Right ventricle myocardium inferior (tissue), 1 donor: ENCODE data around the gene SMURF1. TPM values are rescaled to one million over a fixed set of nuclear protein-coding genes. Genes with fewer than 3 reads are reported as not detected.

Experiments
- ATAC-seq: fragments of 200-7000 bp; cut with Tn5 transposase; one replicate; pipeline ENCODE4 v1.9.1; 2020; ENCODE audit warnings: mild to moderate bottlenecking, moderate library complexity
- DNase-seq: peaks from one replicate; pipeline ENCODE4 v3.0.0; 2021; ENCODE audit errors: missing footprints
- intact Hi-C: fragments of 100-400 bp; cut with DNase I; formaldehyde crosslinking; loops from one replicate; pipeline ENCODE4 v1.11.0; 2022
- total RNA-seq: library from RNA; stranded (reverse); fragmentation: NEBNext Ultra II Directional; extraction: Animal tissue kit (Norgen Biotek cat#: 25700); gene quantifications from one replicate; pipeline ENCODE4 v1.2.1, GENCODE V29; 2021
- donor health status: DM: no; HTN: yes; CAD: no; lungs with severe emphysema.

Gene SMURF1
- total RNA-seq, 1 donor from 2014 or later, result 9.6 TPM

DNA sequence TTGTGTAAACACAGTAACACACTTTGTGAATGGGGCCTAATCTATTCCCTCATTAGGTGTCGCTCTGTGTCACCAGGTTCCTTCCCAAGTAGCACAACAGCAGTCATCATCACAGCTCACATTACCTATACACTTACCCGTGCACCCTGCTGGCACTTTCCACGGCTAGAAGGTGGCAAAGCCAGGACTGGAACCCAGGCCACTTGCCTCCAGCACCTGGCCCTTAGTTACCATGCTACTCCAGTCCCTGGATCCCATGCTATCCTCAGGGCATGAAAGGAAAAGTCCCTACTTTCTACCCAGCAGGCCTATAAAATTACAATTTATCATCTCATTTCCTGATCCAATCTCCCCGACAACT lies 18.4 kb downstream of the SMURF1 start:
- intact Hi-C loops, result no loop called here
- DNase-seq, result no peak
- ATAC-seq, result no peak

DNA sequence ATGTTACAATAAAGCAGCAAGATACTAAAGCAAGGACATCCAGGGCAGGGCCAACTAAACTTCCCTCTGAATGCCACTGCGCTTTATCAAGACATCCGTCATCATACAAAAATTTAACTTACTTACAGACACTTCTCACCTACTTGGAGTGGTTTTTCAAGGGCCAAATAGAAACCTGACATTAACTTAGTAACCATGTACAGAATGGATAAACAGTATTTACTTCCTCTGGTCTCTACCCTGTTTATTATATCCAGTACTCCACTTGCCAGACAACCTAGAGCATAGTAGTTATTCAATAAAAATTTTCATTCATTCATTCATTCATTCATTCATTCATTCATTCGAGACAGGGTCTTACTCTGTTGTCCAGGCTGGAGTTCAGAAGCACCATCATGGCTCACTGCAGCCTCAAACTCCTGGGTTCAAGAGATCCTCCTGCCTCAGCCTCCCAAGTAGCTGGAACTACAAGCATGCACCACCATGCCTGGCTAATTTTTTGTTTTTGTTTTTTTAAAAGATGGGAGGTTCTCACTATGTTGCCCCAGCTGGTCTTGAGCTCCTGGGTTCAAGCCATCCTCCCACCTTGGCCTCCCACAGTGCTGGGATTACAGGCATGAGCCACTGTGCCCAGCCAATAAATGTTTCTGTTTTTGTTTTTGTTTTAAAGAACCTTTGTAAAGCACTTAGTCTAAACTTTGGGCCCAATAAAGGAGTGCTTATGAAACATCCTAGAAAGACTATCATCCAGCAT lies 19.0 kb downstream of the SMURF1 start:
- intact Hi-C loops, result no loop called here
- no peak for ATAC-seq
- DNase-seq, result no peak

DNA sequence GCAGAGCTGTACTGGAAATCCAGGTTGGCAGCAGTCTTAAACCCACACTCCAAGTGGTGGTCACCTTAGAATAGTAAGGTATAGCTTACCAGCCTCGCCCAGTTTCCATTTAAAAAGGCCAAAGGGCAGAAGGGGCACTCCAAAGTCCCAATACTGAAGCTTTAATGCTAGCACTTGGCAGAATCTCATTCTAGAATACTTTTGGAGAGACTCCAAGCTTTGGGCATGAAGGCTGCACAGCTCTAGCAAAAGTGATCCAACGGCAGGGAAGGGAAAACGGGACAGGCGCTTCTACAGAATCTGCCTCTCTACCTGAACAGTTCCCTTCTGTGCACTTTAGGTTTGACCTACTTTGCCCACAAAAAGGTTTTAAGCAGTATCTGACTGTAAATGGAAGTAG lies 19.7 kb downstream of the SMURF1 start:
- intact Hi-C loops, result no loop called here
- no peak for DNase-seq
- ATAC-seq, result no peak

DNA sequence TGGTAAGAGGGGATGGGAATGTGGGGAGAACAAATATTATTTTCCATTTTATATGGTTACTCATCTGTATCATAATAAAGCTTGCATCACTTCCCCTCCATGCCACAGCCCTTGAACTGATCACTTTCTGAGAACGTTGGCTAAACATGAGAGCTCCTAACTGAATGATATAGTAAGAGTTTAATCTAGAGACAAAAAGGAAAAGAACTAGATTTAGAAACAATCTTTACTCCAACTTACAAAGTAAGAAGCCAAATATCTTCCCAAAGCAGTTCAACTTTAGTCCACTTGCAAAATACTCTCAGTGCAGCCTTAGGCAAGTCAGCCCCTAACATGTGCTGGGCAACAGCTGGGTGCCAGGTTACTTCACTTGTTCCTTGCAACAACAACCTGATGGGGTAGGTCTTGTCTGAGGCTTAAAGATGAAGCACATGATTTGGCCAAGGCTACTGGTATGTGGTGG lies 20.3 kb downstream of the SMURF1 start:
- ATAC-seq, result peak; percentile 35
- intact Hi-C loops, result no loop called here

DNA sequence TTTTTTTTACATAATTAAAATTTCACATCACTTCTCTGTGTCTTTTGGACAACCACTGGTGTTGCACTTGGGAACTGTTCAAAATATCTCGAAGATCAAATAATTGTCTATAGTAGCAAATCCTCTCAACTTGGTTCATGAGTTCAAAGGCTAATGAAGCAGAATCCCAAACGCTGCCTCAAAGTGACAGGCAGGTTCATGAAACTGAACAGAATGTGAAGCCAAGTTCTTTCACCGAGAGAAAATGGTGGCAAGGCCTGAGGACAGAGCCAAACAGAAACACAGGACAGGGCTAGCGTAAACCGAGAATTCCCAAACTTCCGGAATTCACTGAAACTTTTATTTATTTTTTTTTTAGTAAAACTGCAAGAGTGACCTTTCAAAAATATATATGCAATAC lies 21.1 kb downstream of the SMURF1 start:
- DNase-seq, result no peak
- intact Hi-C loops, result no loop called here
- no peak for ATAC-seq

More for the DNA sequence above, 20.3 kb downstream of the SMURF1 start:
- no peak for DNase-seq

DNA sequence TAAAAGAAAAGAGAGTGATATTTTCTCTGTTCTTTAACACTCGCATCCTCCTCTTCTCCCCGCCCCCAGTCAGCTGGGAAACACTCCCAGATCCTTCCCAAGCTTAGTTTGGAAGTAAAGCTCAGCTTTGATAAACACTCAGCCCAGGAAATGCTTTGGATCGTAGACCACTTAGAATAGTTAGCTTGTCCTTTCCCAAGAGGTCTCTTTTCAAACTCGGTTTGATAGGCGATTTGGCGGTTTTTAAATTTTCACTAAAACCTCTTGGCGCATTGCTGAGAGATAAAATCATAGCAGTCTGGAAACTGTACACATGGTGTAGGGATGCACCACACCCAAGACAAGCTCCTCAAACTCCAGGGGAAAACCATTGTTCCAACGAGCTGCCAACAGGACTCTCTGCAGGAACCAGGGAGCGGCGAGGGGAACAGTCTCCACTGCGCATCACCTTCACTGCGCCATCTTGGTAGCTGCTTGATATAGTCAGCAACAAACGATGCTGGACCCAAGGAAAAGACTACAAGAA lies 22.3 kb downstream of the SMURF1 start:
- intact Hi-C loops, result loop anchor here (2.0 kb wide), 1 partner anchor 21 kb away; no protein-coding TSS in a partner anchor
- ATAC-seq (peak; percentile 75), DNase-seq (no peak)

DNA sequence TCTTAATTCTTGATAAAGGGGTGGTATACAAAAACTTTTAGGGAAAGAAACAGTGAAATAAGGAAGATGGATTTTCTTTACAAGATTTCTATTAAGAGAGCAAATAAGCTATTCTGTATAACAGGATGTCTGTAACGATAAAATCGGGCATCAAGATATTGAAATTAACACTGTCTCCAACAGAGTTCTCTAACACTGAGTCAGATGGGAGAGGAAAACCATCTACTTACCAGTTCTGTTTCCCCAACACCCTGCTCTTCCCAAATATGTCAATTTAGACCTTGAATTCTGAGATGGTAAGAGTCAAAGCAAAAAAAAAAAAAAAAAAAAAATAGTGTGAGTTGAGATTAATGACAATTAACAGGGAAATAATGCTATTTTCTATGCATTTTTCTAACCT lies 23.0 kb downstream of the SMURF1 start:
- DNase-seq, result no peak
- ATAC-seq, result no peak
- intact Hi-C loops, result loop anchor here (2.0 kb wide), 1 partner anchor 22 kb away; no protein-coding TSS in a partner anchor

DNA sequence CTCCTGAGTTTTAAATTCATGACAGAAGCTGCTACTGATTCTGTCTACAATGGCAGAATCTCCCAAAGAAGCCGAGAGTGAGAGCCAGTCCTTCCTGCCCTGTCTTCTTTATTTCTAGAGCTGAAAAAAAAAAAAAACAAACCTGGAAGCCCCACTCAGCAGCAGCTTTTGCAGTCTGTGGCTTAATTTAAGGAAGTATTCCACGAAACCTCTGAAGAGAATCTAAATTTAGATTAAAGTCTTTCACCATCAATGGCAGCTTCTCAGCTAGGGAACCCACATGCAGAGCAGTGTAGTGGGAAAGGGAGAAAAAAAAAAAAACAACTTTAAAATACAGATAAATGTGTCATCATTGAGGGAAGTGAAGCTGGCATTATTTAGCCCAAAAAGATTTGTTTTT lies 23.4 kb downstream of the SMURF1 start:
- intact Hi-C loops, result loop anchor here (2.0 kb wide), 1 partner anchor 22 kb away; no protein-coding TSS in a partner anchor
- DNase-seq, result no peak
- peak; percentile 47 for ATAC-seq

DNA sequence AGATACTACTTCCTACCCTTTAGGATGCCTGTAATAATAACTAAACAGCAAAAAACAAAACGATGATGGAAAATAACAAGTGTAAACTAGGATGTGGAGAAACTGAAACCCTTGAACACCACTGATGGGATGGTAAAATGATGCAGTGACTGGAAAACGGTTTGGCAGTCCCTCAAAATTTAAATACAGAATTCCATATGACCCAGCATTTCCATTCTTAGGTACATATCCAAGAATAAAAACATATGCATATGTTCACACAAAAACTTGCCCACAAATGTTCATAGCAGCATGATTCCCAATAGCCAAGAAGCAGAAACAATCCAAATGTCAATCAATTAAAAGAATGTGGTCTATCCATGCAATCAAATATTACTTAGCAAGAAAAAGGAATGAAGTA lies 25.8 kb downstream of the SMURF1 start:
- intact Hi-C loops, result no loop called here
- no peak for ATAC-seq
- no peak for DNase-seq

DNA sequence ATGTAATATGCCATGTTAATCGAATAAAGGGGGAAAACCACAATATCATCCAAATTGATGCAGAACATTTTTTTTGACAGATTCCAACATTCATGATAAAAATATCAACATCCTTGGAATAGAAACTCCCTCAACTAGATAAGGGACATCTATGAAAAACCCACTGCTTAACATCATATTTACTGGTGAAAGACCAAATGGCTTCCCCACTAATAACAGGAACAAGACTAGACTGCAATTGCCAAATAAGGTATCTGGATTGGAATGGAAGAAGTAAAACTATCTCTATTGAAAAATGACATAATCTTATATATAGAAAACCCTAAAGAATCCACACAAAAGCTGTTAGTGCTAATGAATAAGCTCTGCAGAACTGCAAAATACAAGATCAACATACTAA lies 27.8 kb downstream of the SMURF1 start:
- ATAC-seq (no peak), DNase-seq (no peak)
- intact Hi-C loops, result no loop called here

DNA sequence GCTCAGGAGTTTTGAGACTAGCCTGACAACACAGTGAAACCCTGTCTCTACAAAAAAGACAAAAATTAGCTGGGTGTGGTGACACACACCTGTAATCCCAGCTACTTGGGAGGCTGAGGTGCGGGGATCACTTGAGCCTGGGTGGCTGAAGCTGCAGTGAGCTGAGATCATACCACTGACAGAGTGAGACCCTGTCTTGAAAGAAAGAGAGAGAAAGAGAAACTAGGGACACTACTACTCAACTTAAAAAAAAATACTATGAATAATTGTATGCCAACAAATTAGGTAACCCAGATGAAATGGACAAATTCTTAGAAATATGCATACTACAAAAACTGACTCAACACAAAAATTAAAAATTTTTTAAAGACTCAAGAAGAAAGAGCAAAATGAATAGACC lies 28.5 kb downstream of the SMURF1 start:
- ATAC-seq (no peak), DNase-seq (no peak)
- intact Hi-C loops, result no loop called here

DNA sequence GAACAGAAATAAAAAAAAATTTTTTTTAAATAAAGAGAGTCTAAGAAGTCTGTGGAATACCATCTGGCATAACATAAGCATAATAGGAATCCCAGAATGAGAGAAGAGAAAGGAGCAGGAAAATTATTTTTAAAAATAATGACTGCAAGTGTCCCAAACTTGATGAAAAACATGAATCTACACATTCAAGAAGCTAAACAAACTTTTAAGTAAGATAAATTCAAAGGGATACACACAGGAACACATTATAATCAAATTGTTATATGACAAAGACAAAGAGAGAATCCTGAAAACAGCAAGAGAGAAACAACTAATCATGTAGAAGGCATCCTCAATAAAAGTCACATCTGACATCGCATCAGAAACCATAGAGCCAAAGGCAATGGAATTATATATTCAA lies 30.9 kb downstream of the SMURF1 start:
- ATAC-seq (no peak), DNase-seq (no peak)
- intact Hi-C loops, result no loop called here

DNA sequence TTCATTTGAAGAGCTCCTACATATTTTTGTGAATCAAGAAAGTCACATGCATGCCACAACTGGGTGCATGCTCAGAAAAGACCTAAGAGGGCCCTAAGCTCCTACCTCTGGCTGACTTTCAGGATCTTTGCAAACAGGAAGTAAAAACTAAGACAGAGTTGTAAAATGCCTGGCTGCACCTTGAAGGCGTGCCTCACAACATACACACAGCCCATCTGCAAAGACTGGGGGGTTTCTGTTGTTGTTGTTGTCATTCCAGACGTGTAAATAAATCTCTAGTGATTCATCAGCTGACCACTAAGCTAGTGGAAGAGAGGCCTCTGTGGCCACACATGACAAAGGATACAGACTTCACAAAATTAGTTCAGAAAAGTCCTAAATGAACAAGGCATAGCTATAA lies 31.8 kb downstream of the SMURF1 start:
- DNase-seq (no peak), ATAC-seq (no peak)
- intact Hi-C loops, result no loop called here

DNA sequence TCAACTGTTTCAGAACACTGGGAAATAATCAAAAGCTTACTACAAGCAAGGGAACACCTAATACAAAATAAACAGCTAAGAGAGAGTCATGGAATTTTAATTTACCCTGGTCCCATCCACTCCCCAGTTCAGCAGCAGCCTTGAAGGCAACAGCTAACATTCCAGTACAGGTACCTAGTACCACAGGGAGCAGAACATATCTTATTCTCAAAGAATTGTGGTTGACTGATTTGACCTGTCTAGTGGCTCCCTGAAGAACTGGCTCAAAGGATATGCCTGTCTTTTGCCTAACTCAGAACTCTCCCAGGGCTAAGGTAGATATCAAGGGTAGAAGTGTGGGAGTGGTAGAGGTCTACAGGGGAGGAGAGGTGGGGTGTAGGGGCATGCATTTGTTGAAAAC lies 32.3 kb downstream of the SMURF1 start:
- ATAC-seq, result no peak
- DNase-seq, result no peak
- intact Hi-C loops, result no loop called here

DNA sequence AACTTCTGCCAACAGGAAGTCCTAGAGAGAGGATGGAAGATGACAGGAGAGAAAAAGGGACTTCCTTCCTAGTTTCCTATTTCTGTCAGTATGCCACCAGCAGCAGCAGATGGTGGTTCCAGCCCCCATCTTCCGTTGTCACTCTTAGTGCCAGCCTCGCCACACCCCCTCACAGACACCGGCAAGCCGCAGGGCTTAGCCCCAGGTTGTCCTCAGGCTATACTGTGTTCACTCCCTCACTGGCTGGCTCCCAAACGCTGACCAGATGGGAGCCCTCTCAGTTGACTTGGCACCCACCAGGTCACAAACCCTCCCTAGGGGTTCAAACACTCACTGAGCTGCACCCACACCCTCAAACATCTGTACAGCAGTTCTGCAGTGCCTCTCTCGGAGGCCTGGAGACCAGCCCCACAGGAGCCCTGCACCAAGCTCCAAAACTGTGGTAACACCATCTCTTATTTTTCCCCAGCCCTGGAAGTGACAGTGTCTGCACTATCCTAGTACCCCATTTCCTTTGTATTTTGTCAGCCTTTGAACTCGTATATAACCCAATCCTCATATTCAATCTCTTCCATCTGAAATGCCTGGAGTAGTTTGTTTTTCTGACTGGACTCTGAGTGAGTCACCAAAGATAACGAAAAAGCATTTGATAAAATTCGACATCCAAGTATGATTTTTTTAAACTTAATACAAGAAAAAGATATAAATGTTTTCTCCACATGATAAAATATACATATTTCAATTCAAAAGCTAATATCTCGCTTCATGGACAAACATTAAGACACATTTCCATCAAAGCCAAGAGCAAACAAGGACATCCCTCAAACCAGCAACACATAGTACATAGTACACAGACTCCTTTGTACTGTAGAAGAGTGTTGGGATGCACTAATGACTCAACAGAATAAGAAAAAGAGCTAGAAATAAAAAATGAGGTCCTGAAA lies 34.5 kb downstream of the SMURF1 start:
- peak; percentile 76 for ATAC-seq
- no peak for DNase-seq
- intact Hi-C loops, result loop anchor here (5.0 kb wide), 1 partner anchor 33 kb away; the partner anchor contains the start of gene SMURF1

DNA sequence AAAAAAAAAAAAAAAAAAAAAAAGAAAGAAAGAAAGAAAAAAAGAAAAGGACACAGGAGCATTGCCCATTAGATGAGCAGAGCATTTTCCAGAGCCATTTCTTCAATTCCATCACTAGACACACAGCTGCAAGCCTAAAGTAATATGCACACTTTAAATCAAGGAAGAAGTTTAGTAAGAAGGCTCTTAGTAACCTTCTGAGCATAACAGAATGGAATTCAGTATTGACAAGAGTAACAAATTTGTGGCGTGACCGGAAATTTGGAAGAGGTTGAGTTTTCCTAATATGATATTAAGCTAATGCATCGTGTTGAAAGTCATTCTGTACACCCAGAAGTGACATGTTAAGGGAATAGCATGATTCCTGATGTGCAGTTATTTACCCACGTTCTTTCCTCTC lies 35.3 kb downstream of the SMURF1 start:
- intact Hi-C loops, result loop anchor here (5.0 kb wide), 1 partner anchor 34 kb away; the partner anchor contains the start of gene SMURF1
- DNase-seq, result no peak
- ATAC-seq, result peak; percentile 8

DNA sequence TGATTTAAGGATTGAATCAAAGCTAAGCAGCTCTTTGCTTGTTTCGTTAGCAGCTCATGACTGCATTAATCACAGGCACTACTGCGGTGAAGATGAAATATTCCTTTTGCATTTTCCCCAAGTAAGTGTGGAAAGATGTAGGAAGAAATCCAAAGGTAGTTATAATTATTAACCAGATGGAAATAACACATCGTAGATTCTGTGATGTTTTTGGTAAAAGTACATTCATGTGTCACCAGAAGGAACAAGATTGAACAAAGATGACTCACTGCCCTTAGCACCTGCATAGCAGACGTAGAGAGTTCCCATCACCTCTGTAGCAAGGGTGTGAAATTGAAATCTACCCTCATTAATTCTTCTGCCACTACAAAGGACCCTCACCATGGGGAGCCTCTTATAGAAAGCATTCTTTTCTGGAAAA lies 37.1 kb downstream of the SMURF1 start:
- DNase-seq, result no peak
- ATAC-seq, result no peak
- intact Hi-C loops, result loop anchor here (5.0 kb wide), 1 partner anchor 35 kb away; the partner anchor contains the start of gene SMURF1

DNA sequence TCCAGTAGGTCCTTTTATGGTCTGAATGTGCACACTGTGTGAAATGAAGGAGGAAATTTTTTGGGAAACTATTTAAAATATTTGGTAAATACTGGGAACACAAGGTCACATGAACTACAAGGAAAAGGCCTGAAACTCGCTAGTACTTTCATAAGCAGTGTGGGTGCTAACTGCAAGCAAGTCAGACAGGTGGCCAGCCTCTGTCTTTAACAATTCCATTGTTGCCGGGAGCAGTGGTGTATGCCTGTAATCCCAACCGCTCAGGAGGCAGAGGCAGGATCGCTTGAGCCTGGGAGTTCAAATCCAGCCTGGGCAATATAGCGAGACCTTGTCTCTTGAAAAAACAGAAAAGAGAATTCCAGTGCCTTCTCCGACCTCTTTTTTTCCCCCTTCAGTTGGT lies 37.5 kb downstream of the SMURF1 start:
- intact Hi-C loops, result loop anchor here (5.0 kb wide), 1 partner anchor 36 kb away; the partner anchor contains the start of gene SMURF1
- no peak for ATAC-seq
- DNase-seq, result no peak

DNA sequence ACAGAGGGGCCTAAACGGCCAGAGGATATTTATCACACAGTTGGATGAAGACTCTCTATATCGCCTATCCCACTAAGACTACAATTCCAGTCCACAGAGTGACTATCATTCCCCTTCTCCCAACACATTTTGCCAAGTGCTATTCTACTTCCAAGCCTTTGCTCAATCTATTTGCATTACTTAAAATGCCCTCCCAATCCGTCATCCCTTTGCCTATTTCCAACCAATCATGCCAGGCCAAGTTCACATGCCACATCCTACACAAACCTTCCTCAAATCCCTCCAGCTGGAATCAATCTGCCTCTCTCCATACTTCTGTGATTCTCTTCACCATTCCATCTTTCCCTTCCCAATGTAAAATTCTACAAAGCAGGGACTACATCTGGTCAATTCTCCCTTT lies 38.2 kb downstream of the SMURF1 start:
- ATAC-seq, result no peak
- intact Hi-C loops, result loop anchor here (5.0 kb wide), 1 partner anchor 37 kb away; the partner anchor contains the start of gene SMURF1
- no peak for DNase-seq
